HG03521 (cell line): ENCODE measurements around the gene S100A14.

Experiments used
- ATAC-seq: cut with Tn5 transposase; IDR thresholded peaks from one replicate; pipeline ENCODE4 v1.9.1; 2021; ENCODE audit warnings: mild to moderate bottlenecking, moderate library complexity; ENCODE audit not compliant: unreplicated experiment

The S100A14 gene

GRCh38 chr1:153616917-153617311 lies 789 bp upstream of the S100A14 start:
- ATAC-seq: no peak

GRCh38 chr1:153615406-153615805 lies 719 bp downstream of the S100A14 start:
- no peak for ATAC-seq

DNA sequence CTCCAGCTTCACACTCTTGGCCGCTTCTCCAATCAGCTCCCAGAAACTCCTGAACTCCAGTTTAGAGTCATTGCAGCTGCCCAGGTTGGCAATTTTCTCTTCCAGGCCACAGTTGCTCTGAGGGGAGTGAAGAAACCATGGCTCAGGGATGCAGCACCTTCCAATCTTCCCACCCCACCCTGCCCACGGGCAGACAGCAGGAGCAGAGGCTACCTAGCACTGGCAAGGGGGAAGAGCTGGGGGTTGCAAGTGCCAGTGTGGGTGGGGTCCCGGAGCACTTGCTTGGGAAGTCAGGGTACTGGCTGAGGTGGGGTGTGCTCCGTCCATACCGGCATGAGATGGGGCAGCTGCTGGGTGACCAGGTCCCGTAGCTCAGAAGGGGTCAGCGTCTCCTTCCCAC lies 1.2 kb downstream of the S100A14 start:
- ATAC-seq: no peak

GRCh38 chr1:153614189-153614900 lies 1.8 kb downstream of the S100A14 start:
- ATAC-seq: no peak

DNA sequence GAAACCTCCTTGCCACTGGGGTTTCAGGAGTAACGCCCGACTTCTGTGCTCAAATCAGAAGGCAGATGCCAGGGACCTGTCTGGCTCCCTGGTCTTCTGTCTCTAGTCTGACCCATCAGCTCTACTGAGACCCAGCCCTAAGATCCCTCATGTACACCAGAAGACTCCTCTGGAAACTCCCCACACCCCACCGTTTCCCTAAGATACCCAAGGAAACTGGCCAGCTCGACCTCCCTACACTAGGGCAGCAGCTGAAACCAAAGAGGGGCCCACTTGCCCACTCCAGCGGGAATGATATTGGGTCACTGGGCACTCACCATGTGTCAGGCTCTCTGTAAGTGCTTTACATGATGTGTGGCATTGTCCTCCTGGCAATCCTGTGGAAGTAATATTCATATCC lies 2.7 kb downstream of the S100A14 start:
- no peak for ATAC-seq

GRCh38 chr1:153612755-153613331 lies 3.3 kb downstream of the S100A14 start, which contains the start of gene S100A16:
TSS of gene S100A16 (minus strand) at chr1:153613137. CDS start at chr1:153608151, 4,986 bp downstream.
- ATAC-seq: no peak

DNA sequence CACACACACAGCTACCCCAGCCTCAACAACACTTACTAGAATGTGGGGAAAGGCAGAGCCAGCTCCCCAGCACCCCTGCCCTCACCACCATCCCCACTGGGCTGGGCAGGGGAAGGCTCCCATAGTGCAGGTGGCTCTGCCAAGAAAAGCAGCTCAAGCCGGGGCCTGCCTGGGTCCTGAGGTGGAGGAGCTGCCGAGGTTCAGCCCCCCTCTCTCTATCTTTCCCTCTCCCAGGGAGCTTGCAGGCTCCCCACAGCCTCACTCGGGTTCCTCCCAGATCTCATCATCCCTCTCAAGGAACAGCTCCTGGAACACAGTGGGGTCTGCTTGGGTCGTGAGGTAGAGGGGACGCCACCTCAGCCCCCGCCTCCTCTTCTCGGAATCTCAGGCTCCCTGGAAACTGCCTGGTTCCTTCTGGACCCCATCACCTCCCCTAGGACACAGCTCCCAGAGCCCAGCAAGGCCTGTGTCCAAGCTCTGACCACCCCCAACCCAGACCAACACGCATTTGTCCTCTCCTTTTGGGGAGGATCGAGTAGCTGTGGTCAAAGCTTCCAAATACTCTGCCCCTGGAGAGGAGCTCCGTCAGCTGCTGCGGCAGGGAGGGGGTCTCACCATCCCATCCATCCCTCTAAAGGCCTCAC lies 3.9 kb downstream of the S100A14 start:
- no peak for ATAC-seq

DNA sequence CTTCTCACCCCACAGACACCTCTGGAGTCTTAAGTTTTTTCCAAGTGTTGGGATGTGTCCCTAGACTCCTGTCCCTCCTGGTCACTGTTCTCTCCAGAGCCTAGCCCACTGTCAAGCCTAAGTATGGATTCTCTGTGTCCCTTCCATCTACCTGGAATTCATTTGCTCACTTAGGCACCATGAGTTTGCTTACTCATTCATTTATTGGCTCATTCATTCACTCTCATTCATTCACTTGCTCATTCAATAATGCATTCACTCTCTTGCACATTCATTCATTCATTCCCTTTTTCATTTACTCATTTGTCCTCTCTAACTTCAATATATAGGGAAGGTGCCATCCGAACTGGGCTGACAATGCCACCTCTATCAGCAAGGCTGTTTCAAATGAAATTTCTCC lies 4.8 kb downstream of the S100A14 start:
- no peak for ATAC-seq

DNA sequence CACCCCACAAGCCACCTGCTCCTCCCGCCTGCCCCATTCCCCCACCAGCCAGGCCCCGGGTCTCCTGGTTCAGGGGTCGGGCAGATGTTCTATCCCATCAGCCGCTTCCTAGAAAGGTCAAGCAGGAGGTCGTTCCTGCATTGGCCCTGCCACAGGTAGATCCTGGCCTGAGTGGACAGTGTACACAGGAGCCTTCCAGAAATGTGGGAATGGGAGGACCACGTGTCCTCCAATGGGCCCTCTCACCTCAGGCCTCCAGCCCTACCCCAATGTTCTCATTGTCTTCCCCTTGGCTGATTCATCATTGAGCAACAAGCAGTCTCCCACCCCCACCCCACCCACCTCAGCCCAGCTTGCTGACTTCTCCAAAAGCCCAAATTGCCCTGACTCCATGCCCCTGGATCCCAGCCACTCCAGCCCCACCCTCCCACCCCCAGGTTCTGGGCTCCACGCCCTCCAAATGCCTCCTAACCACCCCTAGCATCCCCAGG lies 5.3 kb downstream of the S100A14 start:
- no peak for ATAC-seq

GRCh38 chr1:153610334-153610733 lies 5.8 kb downstream of the S100A14 start:
- ATAC-seq: no peak

GRCh38 chr1:153609585-153609907 lies 6.6 kb downstream of the S100A14 start:
- ATAC-seq: no peak

GRCh38 chr1:153608742-153609584 lies 7.2 kb downstream of the S100A14 start:
- no peak for ATAC-seq

DNA sequence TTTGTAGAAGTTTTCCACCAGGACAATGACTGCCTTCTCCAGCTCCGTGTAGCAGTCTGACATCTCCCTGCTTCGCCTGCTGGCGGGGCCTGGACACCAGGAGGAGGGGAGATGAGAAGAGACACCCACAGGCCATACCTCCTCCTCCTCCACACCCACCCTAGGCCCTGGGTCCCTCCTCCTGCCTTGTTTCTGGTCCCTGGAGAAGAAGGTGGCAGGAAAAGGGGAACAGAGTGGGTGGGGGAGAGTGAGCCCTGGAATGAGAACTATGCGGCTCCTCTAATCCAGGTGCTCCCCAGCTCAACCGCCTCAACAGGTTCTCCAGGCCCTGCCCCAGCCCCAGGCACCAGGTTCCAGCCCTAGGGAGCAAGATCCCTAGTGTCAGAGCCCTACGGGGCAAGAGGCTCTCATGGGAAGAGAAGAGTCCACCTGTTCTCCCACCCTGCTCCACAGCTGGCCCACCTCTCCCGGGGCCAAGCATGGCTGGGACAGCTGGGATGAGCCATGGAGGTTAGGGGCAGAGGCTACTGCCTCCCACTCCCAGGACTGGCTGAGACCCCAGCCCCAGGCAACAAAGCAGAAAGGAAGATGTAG lies 7.9 kb downstream of the S100A14 start:
- ATAC-seq: no peak

GRCh38 chr1:153607381-153607780 lies 8.7 kb downstream of the S100A14 start:
- no peak for ATAC-seq

GRCh38 chr1:153606194-153606593 lies 9.9 kb downstream of the S100A14 start:
- no peak for ATAC-seq

DNA sequence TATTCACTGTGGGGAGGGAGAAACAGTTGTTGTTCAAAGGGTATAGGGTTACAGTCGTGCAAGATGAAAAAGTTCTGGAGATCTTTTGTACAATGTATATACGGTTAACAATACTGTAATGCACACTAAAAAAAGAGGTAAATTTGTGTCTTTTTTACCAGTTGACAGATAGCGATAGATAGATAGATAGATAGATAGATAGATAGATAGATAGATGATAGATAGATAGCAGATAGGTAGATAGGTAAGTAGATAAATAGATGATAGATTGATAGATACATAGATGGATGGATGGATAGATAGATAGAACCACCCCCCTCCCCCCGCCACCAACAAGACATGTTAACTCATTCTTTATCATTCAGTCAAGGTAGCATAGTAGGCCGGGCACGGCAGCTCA lies 13.4 kb downstream of the S100A14 start:
- ATAC-seq: no peak

DNA sequence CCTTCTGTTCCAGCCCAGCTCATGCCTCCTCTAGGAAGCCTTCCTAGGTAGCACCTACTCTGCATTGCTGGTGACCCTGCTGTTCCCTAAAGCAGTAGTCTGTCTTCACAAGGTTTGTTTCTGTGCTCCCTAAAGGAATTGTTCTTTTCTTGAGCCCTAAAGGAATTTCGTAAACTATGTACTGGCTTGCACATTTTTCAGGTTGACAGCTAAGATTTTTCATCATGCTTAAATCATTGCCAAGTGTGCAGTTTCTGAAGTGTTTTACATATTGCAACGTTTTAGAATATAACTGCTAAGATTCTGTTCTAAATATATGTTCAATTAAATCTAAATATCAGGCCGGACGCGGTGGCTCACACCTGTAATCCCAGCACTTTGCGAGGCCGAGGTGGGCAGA lies 16.3 kb downstream of the S100A14 start:
- ATAC-seq: no peak

GRCh38 chr1:153598309-153599172 lies 17.6 kb downstream of the S100A14 start:
- peak; percentile 94 for ATAC-seq

DNA sequence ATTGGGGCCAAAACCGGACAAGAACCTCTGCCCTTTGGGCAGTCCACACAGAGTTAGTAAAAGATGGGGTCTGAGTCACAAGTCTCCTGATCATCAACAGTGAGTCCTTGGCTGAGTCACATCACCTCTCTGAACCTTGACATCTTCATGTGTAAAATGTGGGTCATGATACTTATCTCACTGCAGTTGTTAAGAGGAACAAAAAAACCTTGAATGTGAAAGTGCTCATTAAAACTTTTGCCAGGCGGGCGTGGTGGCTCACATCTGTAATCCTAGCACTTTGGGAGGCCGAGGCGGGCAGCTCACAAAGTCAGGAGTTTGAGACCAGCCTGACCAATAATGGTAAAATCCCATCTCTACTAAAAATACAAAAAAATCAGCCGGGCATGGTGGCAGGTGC lies 18.9 kb downstream of the S100A14 start:
- no peak for ATAC-seq

DNA sequence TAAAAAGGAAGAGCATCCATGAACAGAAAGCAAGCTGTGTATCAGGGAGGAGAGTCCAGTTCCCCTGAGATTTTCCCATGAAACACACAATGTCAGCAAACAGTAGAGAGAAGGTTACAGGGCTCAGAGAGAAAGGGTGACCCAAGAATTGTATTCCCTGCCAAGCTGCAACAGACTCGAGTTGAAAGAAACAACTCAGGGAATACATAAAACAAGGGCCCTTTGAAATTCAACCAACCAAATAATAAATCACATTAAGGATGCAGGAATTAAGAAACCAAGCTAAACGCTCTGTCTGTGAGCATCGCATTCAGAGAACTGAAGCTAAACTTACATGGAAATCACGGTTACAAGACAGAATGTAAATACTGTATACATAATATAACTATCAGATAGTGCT lies 23.4 kb downstream of the S100A14 start:
- ATAC-seq: no peak
